ENCODE results near the gene NFU1. TPM values are rescaled to one million over a fixed set of nuclear protein-coding genes. Genes with fewer than 3 reads are reported as not detected.
A peak's percentile ranks its signal among the peaks of the same experiment; 100 is the strongest.

The NFU1 gene
- total and polyA plus RNA-seq, 2 of the 13 experiments (the other 11 are each of a cell fraction or from before 2014, with no cell fraction given) = 39.1 to 84.0 TPM

DNA sequence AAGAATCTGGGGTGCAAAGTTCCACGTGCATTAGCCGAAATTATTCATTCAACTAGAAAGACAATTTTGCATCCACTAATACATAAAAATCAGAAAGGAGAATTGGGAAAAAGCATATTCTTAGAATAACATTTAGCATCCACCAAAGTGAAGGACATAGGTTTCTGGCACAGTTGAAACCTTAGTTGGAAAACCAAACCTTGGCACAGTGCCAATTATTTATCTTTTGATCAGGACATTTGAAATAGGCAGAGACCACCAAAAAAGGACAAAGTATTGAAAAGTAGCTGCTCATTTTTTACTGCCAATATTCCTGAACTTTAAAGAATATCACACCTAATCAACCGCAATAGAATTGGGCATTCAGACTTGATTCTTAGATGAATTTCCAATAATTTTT, 25.5 kb upstream of the NFU1 start:
- H3K27me3 ChIP-seq (ENCODE audit: control insufficient read depth in 1 of 2, insufficient read depth in 2 of 2, low read length in 2 of 2) = no peaks in the 10 kb centered on the region
- H3K9ac ChIP-seq (ENCODE audit: insufficient read depth, low read depth, low read length) = no peak overlapping the region
- no peak overlapping the region for H3K4me2 ChIP-seq (ENCODE audit: low read depth, low read length)
- in situ Hi-C loops (cut with HindIII; ENCODE audit: extremely low pct_ligation_motif_present, low pct_unique_long_range_greater_than_20kb) = no loop called here
- ATAC-seq (no peak), DNase-seq (ENCODE audit: low spot score) (no peak), FAIRE-seq (no peak)
- BruUV-seq (replicated peaks) = no TSS peak
- intact Hi-C loops (cut with micrococcal nuclease; ENCODE audit: unreplicated experiment) = no loop called here
- no peak for TF ChIP-seq ZNF3 (CRISPR knock-in tag; IDR thresholded peaks at IDR 0.05)
- no peak for TF ChIP-seq TEAD2 (CRISPR knock-in tag; IDR thresholded peaks at IDR 0.05)
- no peak for TF ChIP-seq BCL3 (CRISPR knock-in tag; IDR thresholded peaks at IDR 0.05)
- TF ChIP-seq, protein P1, sequence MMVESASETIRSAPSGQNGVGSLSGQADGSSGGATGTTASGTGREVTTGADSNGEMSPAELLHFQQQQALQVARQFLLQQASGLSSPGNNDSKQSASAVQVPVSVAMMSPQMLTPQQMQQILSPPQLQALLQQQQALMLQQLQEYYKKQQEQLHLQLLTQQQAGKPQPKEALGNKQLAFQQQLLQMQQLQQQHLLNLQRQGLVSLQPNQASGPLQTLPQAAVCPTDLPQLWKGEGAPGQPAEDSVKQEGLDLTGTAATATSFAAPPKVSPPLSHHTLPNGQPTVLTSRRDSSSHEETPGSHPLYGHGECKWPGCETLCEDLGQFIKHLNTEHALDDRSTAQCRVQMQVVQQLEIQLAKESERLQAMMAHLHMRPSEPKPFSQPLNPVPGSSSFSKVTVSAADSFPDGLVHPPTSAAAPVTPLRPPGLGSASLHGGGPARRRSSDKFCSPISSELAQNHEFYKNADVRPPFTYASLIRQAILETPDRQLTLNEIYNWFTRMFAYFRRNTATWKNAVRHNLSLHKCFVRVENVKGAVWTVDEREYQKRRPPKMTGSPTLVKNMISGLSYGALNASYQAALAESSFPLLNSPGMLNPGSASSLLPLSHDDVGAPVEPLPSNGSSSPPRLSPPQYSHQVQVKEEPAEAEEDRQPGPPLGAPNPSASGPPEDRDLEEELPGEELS (CRISPR knock-in tag; IDR thresholded peaks at IDR 0.05) = no peak
- no peak for TF ChIP-seq KDM6A (CRISPR knock-in tag; IDR thresholded peaks at IDR 0.05; ENCODE audit: low read depth)
- TF ChIP-seq GTF2F1 (IDR thresholded peaks at IDR 0.05; ENCODE audit: low read length) = peak; percentile 73; the same call in 1 of the 2 replicates
- TF ChIP-seq MTF2 (CRISPR knock-in tag; IDR thresholded peaks at IDR 0.05; ENCODE audit: borderline replicate concordance) = no peak
- no peak for TF ChIP-seq FOSL2 (CRISPR knock-in tag; IDR thresholded peaks at IDR 0.05)
- TF ChIP-seq ZNF160 (CRISPR knock-in tag; IDR thresholded peaks at IDR 0.05) = no peak
- no peak for TF ChIP-seq NCOR1 (IDR thresholded peaks at IDR 0.05; ENCODE audit: borderline replicate concordance, low read length)
- TF ChIP-seq NCOA5 (CRISPR knock-in tag; IDR thresholded peaks at IDR 0.05) = no peak
- no peak for TF ChIP-seq STAT5B (CRISPR knock-in tag; IDR thresholded peaks at IDR 0.05)
- no peak for TF ChIP-seq ZNF136 (CRISPR knock-in tag; IDR thresholded peaks at IDR 0.05; ENCODE audit: low read depth)
- TF ChIP-seq LCORL (IDR thresholded peaks at IDR 0.05) = peak; percentile 100
- no peak for TF ChIP-seq LCORL (CRISPR knock-in tag; IDR thresholded peaks at IDR 0.05)
- TF ChIP-seq ZNF124 (CRISPR knock-in tag; IDR thresholded peaks at IDR 0.05) = no peak
- H2AFZ ChIP-seq (ENCODE audit: low read length) = no peak overlapping the region
- H3K4me1 ChIP-seq (ENCODE audit: insufficient read depth, low read length) = no peaks in the 10 kb centered on the region
- H3K4me3 ChIP-seq (replicated peaks in 1 of 3; ENCODE audit: insufficient read depth in 1 of 3, low read depth in 2 of 3, low read length in 3 of 3) = no peak overlapping the region
- WGBS (ENCODE audit: low lambda C conversion rate) = 99% methylated on average over 3 of the region's 3 CpGs
- no peaks in the 10 kb centered on the region for H3K79me2 ChIP-seq (ENCODE audit: insufficient read depth, low read length)
- H4K20me1 ChIP-seq (ENCODE audit: insufficient read depth, low read length) = no peaks in the 10 kb centered on the region
- no peak overlapping the region for H3K27ac ChIP-seq (ENCODE audit: extremely low read length, insufficient read depth, low read length)
- no peaks in the 10 kb centered on the region for H3K9me3 ChIP-seq (ENCODE audit: low read length)
- ChIA-PET CTCF (ENCODE audit: low intra/inter-chr PET ratio, low total read pairs) (no interaction called here), POLR2A (interaction anchor here (1.4 kb wide), 1 partner anchor 25 kb away, joined by 4 read pairs; the partner anchor contains the start of gene NFU1)
- H3K36me3 ChIP-seq (replicated peaks in 1 of 2; ENCODE audit: control insufficient read depth in 1 of 2, insufficient read depth in 2 of 2, low read length in 2 of 2) = peaks cover 0 to 11% of the 10 kb centered on the region in 2 experiments; a peak in 2 of 5 replicates

Measured in HepG2 (cell line).